Parathyroid adenoma (tissue), 2 donors: ENCODE results near the gene PRKG1.
"Not testable (repeated sequence)": the region's sequence is repeated elsewhere in the genome, so short reads cannot be mapped to it uniquely, and the experiment has no call there.

Experiments used
- H2AFZ ChIP-seq: fragments of 300-600 bp; sonication (generic); one replicate; pipeline ENCODE4 v1.7.0; 2017; ENCODE audit warnings: antibody characterized with exemption, mild to moderate bottlenecking
- H3K27ac ChIP-seq: fragments of 300-600 bp; sonication (generic); one replicate; pipeline ENCODE4 v1.7.0; 2017
- H3K27me3 ChIP-seq: fragments of 300-600 bp; sonication (generic); one replicate; pipeline ENCODE4 v1.7.0; 2017; ENCODE audit warnings: low read length; ENCODE audit not compliant: control insufficient read depth, insufficient read depth
- H3K36me3 ChIP-seq: fragments of 300-600 bp; sonication (generic); one replicate; pipeline ENCODE4 v1.7.0; 2017; ENCODE audit warnings: low read length; ENCODE audit not compliant: control insufficient read depth, insufficient read depth
- H3K4me1 ChIP-seq: fragments of 300-600 bp; sonication (generic); one replicate; pipeline ENCODE4 v1.7.0; 2017; ENCODE audit warnings: control low read depth
- H3K4me2 ChIP-seq: fragments of 300-600 bp; sonication (generic); one replicate; pipeline ENCODE4 v1.7.0; 2017; ENCODE audit warnings: low read length
- H3K4me3 ChIP-seq: fragments of 300-600 bp; sonication (generic); one replicate; pipeline ENCODE4 v1.7.0; 2017; ENCODE audit warnings: low read depth, low read length
- H3K79me2 ChIP-seq: fragments of 300-600 bp; sonication (generic); one replicate; pipeline ENCODE4 v1.7.0; 2017; ENCODE audit warnings: control low read depth
- H3K9ac ChIP-seq: fragments of 300-600 bp; sonication (generic); one replicate; pipeline ENCODE4 v1.7.0; 2017; ENCODE audit warnings: mild to moderate bottlenecking
- H3K9me3 ChIP-seq: fragments of 300-600 bp; sonication (generic); one replicate; pipeline ENCODE4 v1.7.0; 2017; ENCODE audit warnings: low read length; ENCODE audit not compliant: control insufficient read depth
- TF ChIP-seq, protein P1 (sequence below): fragments of 300-600 bp; sonication (generic); IDR thresholded peaks from one replicate; pipeline ENCODE4 v1.7.0; 2017; ENCODE audit warnings: antibody characterized with exemption, mild to moderate bottlenecking
- donor health status: primary hyperparathyroidism.

The PRKG1 gene

DNA sequence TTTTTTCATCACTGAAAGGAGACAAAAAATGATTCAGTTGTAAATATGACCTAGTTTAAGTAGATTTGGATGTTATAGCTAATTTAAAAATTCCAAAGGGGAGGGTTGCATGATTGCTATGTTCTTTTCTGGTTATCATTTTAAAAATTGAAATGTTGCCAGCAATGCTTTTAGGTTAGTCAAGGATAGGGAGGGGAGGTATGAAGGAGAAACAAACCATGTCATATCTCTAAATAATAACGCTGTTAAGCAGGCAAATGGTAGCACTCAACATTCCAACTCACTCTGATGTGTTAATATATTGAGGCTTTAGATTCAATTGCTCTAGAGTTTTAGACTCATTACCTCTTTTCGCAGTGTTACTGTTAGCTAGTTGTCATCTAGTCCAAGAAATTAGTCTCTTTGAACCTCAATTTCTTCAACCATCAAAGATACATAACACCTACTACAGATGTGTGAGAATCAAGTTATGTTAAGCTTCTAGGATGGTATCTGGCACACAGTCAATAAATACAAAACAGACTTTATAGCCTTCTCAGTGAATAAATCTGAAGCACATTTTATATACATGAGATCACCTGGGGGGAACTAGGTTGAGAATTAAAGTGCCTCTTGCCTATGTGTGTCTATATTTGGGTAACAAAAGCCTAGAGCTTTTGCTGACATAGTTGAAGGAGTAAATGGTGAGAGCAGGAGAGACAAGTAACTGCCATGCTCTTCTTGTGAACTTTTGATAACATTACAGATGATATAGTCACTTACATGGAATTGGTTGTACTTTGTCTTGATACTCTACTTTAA is 500.2 kb downstream of the PRKG1 start:
- Histone ChIP-seq H3K4me2 (no peak overlapping the region), H3K9ac (no peak overlapping the region), H3K27ac (no peak overlapping the region)

DNA sequence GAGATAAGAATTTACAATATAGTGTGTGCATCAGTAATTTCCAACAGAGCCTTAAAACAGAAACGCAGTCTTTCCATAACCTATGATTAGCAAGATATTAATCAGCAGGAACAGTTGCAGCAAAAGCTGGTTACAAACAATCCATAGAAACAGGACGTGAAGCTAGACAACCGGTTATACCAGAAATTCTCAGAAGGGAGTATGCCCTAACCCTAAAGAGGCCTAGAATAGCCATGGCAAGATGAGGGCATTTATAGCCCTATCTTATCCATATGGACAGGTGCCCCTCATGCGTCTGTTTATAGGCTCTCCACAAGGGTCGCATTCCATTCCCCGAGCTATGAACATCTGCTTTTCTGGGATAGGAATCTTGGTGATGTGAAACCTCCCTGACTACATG is 506.9 kb downstream of the PRKG1 start:
- not testable (repeated sequence) for H3K9ac ChIP-seq, H3K36me3 ChIP-seq, H3K4me3 ChIP-seq, H3K4me2 ChIP-seq, H3K79me2 ChIP-seq, H3K4me1 ChIP-seq, H3K27ac ChIP-seq, H2AFZ ChIP-seq, H3K9me3 ChIP-seq, H3K27me3 ChIP-seq

More for the DNA sequence above, 500.2 kb downstream of the PRKG1 start:
- Histone ChIP-seq H3K79me2 (no peaks in the 10 kb centered on the region), H3K9me3 (no peaks in the 10 kb centered on the region), H3K36me3 (no peaks in the 10 kb centered on the region), H3K27me3 (no peaks in the 10 kb centered on the region), H3K4me3 (no peak overlapping the region), H2AFZ (no peak overlapping the region), H3K4me1 (no peaks in the 10 kb centered on the region)
- TF ChIP-seq, protein P1, sequence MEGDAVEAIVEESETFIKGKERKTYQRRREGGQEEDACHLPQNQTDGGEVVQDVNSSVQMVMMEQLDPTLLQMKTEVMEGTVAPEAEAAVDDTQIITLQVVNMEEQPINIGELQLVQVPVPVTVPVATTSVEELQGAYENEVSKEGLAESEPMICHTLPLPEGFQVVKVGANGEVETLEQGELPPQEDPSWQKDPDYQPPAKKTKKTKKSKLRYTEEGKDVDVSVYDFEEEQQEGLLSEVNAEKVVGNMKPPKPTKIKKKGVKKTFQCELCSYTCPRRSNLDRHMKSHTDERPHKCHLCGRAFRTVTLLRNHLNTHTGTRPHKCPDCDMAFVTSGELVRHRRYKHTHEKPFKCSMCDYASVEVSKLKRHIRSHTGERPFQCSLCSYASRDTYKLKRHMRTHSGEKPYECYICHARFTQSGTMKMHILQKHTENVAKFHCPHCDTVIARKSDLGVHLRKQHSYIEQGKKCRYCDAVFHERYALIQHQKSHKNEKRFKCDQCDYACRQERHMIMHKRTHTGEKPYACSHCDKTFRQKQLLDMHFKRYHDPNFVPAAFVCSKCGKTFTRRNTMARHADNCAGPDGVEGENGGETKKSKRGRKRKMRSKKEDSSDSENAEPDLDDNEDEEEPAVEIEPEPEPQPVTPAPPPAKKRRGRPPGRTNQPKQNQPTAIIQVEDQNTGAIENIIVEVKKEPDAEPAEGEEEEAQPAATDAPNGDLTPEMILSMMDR, result no peak

DNA sequence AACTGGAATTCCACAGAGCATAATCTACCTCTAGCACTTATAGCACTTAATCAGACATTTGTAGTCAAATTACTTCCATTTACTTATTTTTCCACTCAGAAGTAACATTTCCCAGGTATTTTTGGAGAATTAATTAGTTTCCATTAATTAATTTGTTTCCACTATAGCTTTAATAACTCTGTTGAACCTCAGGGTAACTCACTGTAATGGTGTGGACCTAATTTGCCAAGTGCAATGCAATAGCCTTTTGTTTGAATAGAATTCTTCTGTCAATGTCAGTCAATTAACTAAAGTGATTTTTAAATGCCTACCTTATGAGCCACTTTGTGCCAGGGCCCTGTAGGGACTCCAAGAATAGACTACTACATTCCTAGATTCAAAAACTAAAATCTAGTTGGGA is 509.7 kb downstream of the PRKG1 start:
- H3K36me3 ChIP-seq, result no peaks in the 10 kb centered on the region
- no peaks in the 10 kb centered on the region for H3K27me3 ChIP-seq
- H3K4me2 ChIP-seq, result no peak overlapping the region
- no peak overlapping the region for H3K27ac ChIP-seq
- TF ChIP-seq, protein P1, result no peak
- no peaks in the 10 kb centered on the region for H3K9me3 ChIP-seq
- no peak overlapping the region for H3K4me3 ChIP-seq
- no peaks in the 10 kb centered on the region for H3K4me1 ChIP-seq
- H3K79me2 ChIP-seq, result no peaks in the 10 kb centered on the region
- H3K9ac ChIP-seq, result no peak overlapping the region
- H2AFZ ChIP-seq, result no peak overlapping the region

DNA sequence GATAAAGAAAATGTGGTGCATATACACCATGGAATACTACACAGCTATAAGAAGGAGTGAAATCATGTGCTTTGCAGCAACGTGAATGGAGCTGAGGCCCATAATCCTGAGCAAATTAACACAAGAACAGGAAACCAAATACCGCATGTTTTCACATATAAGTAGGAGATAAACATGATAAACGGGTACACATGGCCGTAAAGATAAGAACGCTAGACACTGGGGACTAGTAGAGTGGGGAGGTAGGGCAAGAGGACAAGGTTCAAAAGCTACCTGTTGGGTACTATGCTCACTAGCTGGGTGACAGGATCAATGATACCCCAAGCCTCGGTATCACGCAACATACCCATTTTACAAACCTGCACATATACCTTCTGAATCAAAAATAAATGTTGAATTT is 511.5 kb downstream of the PRKG1 start:
- no peaks in the 10 kb centered on the region for H3K36me3 ChIP-seq
- TF ChIP-seq, protein P1, result no peak

DNA sequence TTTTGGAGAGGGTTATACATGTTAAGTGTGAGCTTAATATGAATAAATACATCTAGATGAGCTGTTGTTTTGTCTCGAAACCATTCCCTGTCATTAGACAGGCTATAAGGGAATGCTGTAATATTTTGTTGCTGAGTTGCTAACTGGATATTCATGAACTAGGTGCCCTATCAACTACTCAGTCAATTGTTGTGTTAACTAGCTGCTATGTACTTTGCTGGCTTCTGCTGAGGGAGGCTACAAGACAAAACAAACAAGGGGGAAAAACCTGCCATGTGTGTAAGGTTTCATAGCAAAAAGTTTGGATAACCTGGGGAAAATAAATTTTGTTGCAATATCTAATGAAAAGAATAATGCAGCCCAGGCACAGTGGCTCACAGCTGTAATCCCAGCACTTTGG is 514.7 kb downstream of the PRKG1 start:
- peaks cover 4% of the 10 kb centered on the region for H3K4me1 ChIP-seq
- H3K9me3 ChIP-seq, result no peaks in the 10 kb centered on the region
- H3K27ac ChIP-seq, result no peak overlapping the region
- H3K27me3 ChIP-seq, result no peaks in the 10 kb centered on the region
- H3K4me3 ChIP-seq, result no peak overlapping the region
- no peaks in the 10 kb centered on the region for H3K79me2 ChIP-seq
- TF ChIP-seq, protein P1, result no peak
- no peak overlapping the region for H3K9ac ChIP-seq
- no peak overlapping the region for H2AFZ ChIP-seq
- H3K4me2 ChIP-seq, result no peak overlapping the region
- H3K36me3 ChIP-seq, result no peaks in the 10 kb centered on the region

More for the DNA sequence above, 511.5 kb downstream of the PRKG1 start:
- H3K4me3 ChIP-seq, result no peak overlapping the region
- H3K27ac ChIP-seq, result no peak overlapping the region
- H3K4me1 ChIP-seq, result no peaks in the 10 kb centered on the region
- no peak overlapping the region for H3K4me2 ChIP-seq
- no peaks in the 10 kb centered on the region for H3K79me2 ChIP-seq
- no peak overlapping the region for H3K9ac ChIP-seq
- no peaks in the 10 kb centered on the region for H3K9me3 ChIP-seq
- no peak overlapping the region for H2AFZ ChIP-seq
- no peaks in the 10 kb centered on the region for H3K27me3 ChIP-seq
